COLO829 (cell line): Measurements from ENCODE around the gene ZNF219.

Source experiments
- DNase-seq: peaks from one replicate; pipeline ENCODE4 v3.0.0; 2012; ENCODE audit warnings: low spot score

ZNF219 gene

DNA sequence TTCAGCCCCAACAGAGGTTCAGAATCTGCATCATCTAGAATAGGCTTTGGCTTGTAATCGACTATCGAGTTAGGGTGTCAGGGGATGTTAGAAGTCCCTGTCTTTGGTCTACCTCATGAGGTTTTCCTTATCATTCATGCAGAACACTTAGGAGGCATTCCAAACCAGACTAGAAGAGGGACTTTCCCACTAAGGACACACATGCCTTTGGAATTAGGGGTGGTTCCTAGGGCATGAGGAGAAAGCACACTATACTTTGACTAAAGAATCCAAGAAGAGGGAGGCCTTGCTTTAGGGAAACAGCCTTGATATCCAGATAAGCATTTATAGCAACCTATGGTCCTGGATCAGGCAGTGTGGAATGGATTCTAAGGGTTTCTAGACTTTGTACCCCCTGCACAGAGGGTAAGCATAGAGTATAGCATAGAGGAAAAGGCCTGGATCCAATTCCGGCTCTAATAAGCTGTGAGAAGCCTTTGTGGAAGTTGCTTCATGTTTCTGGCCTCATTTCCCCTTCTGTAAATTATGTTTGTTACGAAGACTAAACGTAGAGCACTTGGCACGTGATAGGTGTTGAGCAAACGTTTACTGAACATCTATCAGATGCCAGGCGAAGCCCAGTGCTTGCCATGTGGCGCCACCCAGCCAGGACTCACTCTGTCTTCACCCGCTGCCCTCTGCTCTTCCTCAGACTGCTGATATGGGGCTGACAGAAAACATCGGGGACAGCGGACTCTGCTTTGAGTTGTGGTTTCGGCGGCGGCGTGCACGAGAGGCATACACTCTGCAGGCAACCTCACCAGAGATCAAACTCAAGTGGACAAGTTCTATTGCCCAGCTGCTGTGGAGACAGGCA, 13.2 kb downstream of the ZNF219 start:
- no peak for DNase-seq

DNA sequence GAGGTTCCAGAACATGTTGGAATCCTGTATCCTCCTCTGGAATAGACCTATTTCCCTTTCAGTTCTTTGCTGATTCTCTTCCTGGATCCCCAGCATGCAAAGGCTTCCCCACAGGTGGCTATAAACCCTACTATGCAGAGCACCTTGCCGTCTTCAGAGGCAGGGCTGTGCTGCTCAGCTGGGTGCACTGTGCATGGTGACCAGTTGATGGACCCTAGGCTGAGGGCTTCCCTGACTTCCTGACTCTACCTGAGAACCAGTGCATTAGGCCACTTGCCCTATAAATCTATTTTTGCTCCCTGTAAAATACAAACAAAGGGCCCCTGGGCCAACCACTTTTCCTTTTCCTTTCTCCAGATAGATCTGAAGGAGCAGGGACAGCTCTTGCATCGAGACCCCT, 14.1 kb downstream of the ZNF219 start:
- DNase-seq, result no peak

DNA sequence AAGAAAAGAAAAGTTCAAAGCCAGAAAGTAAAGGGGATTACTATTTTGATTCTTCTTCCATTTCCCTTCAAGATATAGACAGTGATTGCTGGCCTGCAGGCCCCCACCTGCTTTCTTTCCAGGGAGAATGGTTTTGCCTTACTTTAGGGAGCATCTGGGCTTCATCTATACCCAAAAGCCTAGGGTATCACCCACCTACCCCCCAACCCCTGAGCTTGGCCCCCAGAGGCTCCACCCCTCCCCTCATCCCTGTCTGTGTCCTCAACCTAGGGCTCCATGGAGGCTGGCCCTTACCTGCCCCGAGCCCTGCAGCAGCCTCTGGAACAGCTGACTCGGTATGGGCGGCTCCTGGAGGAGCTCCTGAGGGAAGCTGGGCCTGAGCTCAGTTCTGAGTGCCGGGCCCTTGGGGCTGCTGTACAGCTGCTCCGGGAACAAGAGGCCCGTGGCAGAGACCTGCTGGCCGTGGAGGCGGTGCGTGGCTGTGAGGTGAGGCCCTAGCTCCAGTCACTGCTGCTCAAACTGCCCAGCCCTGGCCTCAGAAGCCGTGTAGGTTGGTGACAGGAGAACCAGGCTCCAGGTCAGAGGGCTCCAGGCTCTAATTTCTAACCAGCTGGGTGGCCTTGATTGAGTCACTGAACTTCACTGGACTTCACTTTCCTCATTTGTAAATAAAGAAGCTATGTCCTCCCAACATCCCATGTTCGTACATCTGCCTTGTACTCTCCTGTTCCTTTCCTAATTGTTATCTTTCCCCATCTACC, 14.7 kb downstream of the ZNF219 start:
- DNase-seq, result no peak

DNA sequence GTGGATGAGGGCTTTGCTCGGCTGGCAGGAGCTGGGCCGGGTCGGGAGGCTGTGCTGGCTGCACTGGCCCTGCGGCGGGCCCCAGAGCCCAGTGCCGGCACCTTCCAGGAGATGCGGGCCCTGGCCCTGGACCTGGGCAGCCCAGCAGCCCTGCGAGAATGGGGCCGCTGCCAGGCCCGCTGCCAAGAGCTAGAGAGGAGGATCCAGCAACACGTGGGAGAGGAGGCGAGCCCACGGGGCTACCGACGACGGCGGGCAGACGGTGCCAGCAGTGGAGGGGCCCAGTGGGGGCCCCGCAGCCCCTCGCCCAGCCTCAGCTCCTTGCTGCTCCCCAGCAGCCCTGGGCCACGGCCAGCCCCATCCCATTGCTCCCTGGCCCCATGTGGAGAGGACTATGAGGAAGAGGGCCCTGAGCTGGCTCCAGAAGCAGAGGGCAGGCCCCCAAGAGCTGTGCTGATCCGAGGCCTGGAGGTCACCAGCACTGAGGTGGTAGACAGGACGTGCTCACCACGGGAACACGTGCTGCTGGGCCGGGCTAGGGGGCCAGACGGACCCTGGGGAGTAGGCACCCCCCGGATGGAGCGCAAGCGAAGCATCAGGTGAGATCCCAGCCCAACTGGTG, 16.8 kb downstream of the ZNF219 start:
- DNase-seq, result no peak

DNA sequence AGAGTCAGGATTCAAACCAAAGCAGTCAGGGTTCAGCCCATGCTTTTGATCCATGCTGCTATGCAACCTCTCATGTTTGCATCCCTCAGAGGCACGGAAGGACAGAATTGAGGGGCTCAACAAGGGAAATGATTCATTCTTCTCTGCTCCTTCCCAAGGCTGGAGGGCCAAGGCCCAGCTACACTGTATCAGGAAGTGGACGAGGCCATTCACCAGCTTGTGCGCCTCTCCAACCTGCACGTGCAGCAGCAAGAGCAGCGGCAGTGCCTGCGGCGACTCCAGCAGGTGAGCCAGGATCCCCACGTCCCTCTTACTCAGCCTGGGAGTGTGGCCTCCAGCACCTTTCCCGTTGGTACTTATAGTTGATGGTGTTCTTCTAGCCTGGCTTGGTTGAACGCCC, 19.7 kb downstream of the ZNF219 start:
- DNase-seq, result no peak

DNA sequence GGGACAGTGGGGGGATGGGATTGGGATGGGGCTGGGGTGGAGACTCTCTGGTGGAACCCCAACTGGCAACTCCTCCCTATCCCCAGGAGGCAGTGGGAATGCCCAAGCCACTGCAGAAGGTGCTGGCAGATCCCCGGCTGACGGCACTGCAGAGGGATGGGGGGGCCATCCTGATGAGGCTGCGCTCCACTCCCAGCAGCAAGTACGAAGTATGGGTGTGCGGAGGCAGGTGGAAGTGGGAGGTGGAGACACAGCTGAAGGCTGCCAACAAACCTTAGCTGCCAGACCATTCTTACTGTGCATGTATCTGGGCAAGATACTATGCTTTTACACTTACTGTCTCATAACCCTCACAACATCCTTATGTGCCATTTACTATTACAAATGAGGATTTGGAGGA, 20.2 kb downstream of the ZNF219 start:
- no peak for DNase-seq

DNA sequence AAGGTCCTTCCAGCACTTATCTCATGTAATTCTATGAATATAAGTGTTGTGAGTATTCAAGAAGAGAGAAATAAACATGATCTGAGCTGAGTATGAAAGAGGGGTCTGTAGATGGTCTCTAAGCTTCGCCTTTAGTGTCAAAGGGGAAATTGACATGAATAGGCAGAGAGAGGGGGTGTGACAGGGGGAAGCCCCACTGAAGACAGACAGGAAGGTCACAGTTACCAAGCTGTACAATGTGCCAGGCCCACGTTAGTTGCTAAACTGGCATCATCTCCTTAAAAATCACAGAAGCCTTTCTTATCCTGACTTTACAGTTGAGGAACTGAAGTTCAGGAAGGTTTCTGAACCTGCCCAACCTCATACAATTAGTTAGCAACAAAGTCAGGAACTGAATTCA, 20.8 kb downstream of the ZNF219 start:
- no peak for DNase-seq

DNA sequence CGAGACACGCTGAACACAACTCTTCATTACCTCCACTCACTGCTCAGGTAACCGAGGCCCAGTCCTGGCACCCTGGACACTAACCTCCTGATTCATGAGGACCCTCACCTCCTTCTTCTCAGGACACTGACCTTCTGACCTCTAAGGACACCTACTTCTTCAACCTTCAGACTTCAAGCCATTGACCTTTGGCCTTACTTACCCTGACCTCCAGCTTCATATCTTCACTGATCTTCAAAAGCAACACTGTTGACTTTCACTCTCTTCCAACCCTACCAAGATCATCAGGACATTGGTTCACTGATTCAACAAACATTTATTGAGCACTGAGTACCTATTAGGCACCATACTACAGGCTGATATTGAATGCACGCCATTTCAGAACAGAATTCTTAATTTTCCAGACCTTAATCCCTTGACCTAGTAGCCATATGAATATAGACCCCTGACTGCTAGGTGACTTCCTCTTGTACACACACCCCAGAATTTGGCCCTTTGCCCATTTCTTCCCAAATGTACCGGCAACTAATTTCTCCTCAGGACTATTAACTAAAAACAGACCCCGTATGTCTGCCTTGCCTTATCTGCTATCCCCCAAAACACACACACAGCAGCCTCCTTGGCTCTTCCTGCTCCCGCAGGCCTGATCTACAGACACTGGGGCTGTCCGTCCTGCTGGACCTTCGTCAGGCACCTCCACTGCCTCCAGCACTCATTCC, 22.6 kb downstream of the ZNF219 start:
- DNase-seq, result no peak

DNA sequence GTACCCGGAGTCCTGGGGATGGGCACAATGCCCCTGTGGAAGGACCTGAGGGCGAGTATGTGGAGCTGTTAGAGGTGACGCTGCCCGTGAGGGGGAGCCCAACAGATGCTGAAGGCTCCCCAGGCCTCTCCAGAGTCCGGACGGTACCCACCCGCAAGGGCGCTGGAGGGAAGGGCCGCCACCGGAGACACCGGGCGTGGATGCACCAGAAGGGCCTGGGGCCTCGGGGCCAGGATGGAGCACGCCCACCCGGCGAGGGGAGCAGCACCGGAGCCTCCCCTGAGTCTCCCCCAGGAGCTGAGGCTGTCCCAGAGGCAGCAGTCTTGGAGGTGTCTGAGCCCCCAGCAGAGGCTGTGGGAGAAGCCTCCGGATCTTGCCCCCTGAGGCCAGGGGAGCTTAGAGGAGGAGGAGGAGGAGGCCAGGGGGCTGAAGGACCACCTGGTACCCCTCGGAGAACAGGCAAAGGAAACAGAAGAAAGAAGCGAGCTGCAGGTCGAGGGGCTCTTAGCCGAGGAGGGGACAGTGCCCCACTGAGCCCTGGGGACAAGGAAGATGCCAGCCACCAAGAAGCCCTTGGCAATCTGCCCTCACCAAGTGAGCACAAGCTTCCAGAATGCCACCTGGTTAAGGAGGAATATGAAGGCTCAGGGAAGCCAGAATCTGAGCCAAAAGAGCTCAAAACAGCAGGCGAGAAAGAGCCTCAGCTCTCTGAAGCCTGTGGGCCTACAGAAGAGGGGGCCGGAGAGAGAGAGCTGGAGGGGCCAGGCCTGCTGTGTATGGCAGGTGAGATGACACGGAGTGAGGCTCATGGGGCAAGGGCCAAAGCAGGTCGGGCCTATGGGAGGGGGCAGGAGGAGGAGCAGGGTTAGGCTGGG, 23.8 kb downstream of the ZNF219 start:
- DNase-seq, result no peak

DNA sequence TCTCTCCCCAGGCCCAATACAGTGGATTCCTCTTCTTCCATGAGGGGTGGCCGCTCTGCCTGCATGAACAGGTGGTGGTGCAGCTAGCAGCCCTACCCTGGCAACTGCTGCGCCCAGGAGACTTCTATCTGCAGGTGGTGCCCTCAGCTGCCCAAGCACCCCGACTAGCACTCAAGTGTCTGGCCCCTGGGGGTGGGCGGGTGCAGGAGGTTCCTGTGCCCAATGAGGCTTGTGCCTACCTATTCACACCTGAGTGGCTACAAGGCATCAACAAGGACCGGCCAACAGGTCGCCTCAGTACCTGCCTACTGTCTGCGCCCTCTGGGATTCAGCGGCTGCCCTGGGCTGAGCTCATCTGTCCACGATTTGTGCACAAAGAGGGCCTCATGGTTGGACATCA, 24.5 kb downstream of the ZNF219 start:
- DNase-seq, result no peak

DNA sequence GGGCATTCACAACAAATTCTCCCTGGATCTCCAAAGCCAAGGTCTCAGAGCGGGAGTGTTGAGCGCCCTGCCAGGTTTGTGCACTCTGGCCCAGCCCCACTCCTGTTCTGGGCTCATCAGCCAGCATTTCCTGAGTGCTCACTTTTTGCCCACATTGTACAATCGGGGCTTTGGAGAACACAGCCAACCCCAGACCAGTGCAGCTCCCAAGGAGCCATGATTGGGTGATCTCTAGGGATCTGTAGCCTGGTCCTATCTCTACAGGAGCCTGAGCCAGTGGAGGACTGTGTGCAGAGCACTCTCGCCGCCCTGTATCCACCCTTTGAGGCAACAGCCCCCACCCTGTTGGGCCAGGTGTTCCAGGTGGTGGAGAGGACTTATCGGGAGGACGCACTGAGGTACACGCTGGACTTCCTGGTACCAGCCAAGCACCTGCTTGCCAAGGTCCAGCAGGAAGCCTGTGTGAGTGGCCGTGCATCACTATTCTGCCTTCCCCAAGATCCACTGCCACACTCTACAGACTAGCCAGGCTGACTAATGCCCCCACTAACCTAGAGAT, 25.6 kb downstream of the ZNF219 start:
- no peak for DNase-seq

DNA sequence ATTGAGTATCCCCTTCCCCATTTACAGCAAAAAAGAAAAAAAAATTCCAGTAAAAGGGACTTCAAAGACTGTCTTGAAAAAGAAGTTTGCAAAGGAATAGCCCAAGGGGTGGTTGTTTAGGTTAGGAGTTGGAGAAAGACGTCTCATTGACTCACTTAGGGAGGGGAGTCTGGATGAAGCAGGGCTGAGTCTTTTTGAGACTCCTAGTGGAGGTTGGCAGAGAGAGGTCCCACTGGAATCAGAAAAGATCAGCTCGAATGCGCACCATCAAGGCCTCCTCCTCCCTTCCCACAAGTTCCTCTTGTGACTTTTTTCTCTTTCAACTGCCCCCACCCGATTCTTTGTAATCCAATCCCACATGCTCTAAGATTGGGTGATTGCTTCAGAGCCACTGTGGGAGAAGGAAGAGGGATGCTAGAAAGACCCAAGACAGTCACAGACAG, 26.4 kb downstream of the ZNF219 start:
- peak; percentile 61 for DNase-seq

DNA sequence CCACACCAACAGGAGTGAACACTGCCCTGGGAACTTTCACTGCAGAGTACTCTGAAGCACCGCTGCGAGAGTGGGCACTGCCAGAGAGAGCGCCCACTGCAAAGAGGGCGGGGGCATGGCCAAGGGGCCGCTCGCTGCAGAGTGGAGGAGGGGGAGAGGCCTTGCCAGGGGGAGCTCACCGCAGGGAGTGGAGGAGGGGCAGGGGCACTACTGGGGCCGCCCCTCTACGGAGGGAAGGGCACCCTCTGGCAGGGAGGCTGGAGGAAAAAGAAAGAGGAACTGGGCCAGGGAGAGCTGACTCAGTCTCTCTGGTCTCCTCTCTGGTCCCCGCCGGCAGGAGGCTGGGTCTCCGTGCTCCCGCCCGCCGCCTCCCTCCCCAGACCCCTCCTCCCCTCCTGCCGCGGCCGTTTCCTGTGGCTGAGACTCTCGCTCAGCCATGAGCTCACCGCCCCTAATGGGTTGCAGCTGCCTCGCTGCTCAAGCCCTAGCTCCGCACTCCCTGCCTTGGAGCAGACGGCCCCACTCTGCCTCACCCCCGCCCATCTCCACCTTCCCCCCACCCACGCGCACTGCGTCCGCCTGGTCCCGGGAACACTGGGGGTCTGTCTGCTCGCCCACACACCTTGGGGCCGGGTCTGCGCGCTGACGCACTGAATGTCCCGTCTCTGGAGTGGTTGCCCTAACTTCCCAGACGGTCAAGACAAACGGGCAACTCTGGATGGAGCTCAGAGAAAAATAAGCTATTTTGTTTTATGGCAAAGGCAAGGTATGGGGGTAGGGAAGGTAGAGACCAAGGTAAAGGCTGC, 27.0 kb downstream of the ZNF219 start:
- peak; percentile 86 for DNase-seq

DNA sequence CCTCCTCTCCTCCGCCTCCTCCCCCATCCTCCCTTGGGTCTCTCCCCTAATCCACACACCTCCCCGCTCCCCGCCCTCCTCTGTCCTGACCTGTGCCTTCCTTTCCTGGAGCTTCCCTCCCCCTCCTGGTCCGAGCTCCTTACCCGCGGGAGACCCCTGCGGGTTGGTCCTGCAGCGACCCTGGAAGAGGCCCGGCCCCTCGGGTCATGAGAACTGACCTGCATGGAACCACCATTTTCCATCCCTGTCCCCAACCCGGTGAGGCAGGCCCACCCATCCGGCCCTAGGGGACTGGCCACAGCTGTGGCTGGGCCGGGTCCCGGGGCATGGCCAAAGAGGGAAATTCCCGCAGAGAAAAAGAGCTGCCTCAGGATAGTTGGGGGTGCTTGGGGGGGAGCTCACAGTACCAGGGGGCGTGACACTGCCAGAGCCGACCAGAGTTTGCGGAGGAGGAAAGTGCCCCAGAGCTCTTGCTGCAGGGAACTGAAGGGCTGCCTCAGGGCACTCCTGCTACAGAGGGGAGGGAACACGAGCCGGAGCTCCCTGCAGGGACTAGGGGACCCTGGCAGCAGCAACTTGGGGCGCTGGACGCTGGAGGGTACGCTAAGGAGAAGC, 27.7 kb downstream of the ZNF219 start:
- no peak for DNase-seq

DNA sequence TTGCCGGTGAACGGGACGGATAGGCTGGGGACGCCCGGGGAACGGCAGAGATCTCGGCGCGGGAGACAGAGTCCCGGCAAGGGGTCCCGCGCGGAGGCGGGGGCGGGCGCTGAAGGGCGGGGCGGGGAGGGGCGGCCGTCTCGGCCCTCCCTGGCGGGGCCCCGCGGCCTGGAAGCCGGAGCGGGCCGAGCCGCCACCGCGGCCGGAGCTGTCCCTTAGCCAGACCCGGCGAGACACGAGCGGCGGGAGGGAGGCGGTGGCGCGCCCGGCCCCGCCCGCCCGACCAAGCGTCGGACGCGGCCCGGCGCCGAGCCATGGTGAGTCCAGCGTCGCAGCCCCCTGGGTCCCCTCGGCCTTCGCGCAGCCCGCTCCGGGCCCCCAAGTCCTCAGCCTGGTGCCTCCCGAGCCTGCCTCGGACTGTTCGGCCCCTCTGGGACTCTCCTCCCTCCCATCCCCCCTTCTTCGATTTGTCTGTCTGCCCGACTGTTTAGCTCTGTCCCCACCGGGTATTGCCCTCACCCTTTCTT, 28.3 kb downstream of the ZNF219 start, which contains the start of gene ARHGEF40:
ARHGEF40 (plus strand) TSS at position 222 of the 527 bp plus-strand sequence; CDS start at position 315, 93 bp downstream.
- DNase-seq, result no peak

DNA sequence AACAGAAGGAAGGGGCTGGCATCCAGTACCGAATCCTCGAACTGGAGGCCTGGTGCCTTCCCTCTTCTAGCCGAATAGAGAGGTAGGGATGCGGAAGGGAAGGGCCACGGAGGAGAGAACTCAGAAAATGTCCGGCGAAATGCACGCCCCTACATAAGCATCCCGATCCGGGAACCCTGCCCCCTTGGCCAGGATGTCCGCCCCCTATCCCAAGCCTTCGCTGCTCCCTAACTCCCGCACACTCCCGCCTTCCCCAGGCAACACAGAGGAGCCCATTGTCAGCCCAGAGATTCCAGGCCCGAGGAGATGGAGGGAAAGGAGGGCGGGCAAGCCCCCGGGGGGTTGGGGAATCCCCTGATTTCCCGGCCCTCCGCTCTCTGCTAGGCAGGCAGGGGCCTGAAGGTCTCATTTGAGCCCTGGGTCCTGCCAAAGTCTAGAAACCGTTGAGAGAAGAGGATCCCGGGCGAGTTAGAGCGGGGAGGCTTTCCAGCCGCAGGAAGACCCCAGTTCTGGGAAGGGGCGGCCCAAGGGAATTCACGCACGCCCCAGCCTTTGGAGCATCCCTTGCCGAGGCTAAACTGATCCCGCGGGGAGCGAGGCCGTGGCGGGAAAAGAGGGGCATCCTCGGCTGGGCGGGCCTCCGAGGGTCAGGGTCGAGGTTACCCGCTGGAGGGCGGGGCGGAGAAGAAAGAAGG, 28.9 kb downstream of the ZNF219 start:
- DNase-seq, result peak; percentile 86

DNA sequence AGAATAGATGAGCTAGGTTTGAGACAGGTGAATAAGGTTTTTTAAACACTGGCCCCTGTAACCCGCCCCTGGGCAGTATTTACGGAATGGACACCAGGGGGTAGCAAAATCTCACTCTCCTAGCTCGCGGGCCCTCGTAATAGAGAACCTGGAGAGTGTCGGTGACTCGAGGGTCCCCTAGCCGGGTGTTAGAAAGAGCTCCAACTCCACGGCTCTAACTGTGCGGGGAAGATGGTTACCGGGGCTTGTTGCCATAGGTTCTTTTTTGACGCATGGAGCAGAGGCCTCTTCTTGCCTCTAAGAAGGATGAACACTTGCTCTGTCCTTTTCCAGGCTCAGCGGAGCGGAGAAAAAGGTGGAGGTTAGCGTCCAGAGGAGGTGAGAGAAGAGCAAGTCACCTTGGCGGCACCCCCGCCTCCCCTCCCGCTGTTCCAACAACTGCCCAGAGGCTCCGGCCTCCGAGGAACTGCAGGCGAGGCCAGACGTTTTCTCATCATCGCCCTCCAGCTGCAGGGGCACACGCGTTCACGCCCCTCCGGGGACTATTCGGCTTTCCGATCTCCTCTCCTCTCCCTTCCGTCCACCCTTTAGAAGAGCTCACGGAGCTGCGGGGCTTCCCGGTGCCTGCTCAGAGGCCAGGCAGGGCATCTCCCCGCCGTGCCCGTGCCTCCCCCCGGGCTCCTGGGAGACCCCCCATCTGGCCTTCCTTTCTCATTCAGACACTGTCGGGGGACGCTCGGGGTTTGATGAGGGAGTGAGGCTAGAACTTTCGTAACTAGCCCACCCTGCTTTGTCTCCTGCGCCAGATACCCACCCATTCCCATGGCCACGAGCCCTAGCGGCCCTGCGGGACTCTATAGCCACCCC, 29.7 kb downstream of the ZNF219 start:
- DNase-seq, result no peak
